Omental fat pad (tissue), 4 donors: Measurements from ENCODE around the gene VAV3. TPM values are rescaled to one million over a fixed set of nuclear protein-coding genes. Genes with fewer than 3 reads are reported as not detected.

Experiments used
- ATAC-seq: fragments of 150-250 bp; one replicate; pipeline ENCODE4 v1.9.1; 2016; ENCODE audit warnings: mild to moderate bottlenecking, moderate library complexity; ENCODE audit not compliant: low FRiP score
- DNase-seq: peaks from one replicate; pipeline ENCODE4 v3.0.0-alpha.2; 2019; ENCODE audit warnings: low spot score
- total RNA-seq, 4 donors: library from RNA; depleted of rRNA; stranded (reverse); fragments of >200 nt; gene quantifications; one replicate each; pipeline ENCODE4 v1.1.0, GENCODE V29; 2016
- TF ChIP-seq, protein P1 (sequence below), 3 donors: fragments of 450-650 bp; IDR thresholded peaks; one replicate each; pipeline ENCODE4 v1.5.1; 2016 to 2017; ENCODE audit warnings: antibody characterized with exemption in 3 of 3, mild to moderate bottlenecking in 3 of 3, moderate library complexity in 2 of 3

The VAV3 gene
- total RNA-seq, 4 donors from 2014 or later: 5.4 to 10.9 (median 10.2) TPM

GRCh38 chr1:107547363-107548155 lies 417.4 kb downstream of the VAV3 start:
- TF ChIP-seq, protein P1, sequence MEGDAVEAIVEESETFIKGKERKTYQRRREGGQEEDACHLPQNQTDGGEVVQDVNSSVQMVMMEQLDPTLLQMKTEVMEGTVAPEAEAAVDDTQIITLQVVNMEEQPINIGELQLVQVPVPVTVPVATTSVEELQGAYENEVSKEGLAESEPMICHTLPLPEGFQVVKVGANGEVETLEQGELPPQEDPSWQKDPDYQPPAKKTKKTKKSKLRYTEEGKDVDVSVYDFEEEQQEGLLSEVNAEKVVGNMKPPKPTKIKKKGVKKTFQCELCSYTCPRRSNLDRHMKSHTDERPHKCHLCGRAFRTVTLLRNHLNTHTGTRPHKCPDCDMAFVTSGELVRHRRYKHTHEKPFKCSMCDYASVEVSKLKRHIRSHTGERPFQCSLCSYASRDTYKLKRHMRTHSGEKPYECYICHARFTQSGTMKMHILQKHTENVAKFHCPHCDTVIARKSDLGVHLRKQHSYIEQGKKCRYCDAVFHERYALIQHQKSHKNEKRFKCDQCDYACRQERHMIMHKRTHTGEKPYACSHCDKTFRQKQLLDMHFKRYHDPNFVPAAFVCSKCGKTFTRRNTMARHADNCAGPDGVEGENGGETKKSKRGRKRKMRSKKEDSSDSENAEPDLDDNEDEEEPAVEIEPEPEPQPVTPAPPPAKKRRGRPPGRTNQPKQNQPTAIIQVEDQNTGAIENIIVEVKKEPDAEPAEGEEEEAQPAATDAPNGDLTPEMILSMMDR (IDR thresholded peaks at IDR 0.05): no peak

GRCh38 chr1:107546576-107546975 lies 418.4 kb downstream of the VAV3 start:
- ATAC-seq: no peak
- no peak for DNase-seq
- TF ChIP-seq, protein P1 (IDR thresholded peaks at IDR 0.05): no peak

More at GRCh38 chr1:107547363-107548155, 417.4 kb downstream of the VAV3 start:
- DNase-seq (no peak), ATAC-seq (no peak)

GRCh38 chr1:107545879-107546278 lies 419.1 kb downstream of the VAV3 start:
- ATAC-seq (no peak), DNase-seq (no peak)
- TF ChIP-seq, protein P1 (IDR thresholded peaks at IDR 0.05): no peak

- TF ChIP-seq, protein P1 (IDR thresholded peaks at IDR 0.05): no peak
- no peak for ATAC-seq
- DNase-seq: no peak
Observed at GRCh38 chr1:107545056-107545577, 419.9 kb downstream of the VAV3 start.

- TF ChIP-seq, protein P1 (IDR thresholded peaks at IDR 0.05): no peak
- no peak for ATAC-seq
Observed at GRCh38 chr1:107544285-107544684, 420.7 kb downstream of the VAV3 start.

DNA sequence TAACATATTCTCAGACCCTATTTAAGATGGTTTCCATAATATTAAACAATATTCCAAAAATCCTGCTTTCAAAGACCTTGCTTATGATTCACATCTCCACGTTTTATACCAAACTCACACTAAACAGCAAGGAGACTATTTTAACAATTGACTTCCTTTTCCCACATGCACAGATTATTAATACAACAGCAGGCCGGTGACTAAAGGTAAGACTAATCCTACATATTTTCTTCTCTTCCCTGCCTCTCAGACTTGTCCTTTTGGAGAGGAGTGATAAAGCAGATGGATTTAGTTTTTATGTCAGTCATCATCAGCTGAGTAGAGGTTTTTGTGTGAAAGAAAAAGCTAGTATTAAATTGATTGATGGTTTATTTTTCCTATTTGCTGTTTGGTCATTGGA lies 423.6 kb downstream of the VAV3 start:
- TF ChIP-seq, protein P1 (IDR thresholded peaks at IDR 0.05): no peak
- DNase-seq (no peak), ATAC-seq (no peak)

More at GRCh38 chr1:107544285-107544684, 420.7 kb downstream of the VAV3 start:
- DNase-seq: no peak

- no peak for ATAC-seq
- DNase-seq: no peak
- TF ChIP-seq, protein P1 (IDR thresholded peaks at IDR 0.05): no peak
Observed at GRCh38 chr1:107538502-107538901, 426.5 kb downstream of the VAV3 start.
